ENCODE data around the gene GLIS1.

DNA sequence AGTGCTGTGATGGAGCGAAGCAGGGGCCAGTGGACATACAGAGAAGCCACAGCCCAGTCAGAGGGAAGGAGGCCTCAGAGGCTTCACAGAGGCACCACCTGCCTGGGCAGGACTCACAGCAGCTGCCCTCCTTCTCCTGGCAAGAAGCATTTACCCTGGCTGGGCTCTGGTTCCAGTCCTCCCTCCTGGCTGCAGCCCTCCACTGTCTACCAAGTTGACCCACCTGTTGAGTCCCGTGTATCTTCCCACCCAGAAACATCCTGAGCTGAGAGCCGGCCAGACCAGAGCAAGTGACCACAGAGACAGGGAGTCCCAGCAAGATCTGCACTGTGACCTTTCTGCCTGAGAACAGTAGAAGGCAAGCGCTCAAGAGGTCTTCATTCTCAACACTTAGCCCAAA, 49.7 kb downstream of the GLIS1 start:
- TF ChIP-seq, protein P1, sequence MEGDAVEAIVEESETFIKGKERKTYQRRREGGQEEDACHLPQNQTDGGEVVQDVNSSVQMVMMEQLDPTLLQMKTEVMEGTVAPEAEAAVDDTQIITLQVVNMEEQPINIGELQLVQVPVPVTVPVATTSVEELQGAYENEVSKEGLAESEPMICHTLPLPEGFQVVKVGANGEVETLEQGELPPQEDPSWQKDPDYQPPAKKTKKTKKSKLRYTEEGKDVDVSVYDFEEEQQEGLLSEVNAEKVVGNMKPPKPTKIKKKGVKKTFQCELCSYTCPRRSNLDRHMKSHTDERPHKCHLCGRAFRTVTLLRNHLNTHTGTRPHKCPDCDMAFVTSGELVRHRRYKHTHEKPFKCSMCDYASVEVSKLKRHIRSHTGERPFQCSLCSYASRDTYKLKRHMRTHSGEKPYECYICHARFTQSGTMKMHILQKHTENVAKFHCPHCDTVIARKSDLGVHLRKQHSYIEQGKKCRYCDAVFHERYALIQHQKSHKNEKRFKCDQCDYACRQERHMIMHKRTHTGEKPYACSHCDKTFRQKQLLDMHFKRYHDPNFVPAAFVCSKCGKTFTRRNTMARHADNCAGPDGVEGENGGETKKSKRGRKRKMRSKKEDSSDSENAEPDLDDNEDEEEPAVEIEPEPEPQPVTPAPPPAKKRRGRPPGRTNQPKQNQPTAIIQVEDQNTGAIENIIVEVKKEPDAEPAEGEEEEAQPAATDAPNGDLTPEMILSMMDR (IDR thresholded peaks at IDR 0.05; ENCODE audit: poor library complexity): no peak
- no peak for TF ChIP-seq EZH2 (IDR thresholded peaks at IDR 0.05; ENCODE audit: borderline replicate concordance)
